GM12873 (cell line): ENCODE measurements around the gene NFIA.

Source experiments
- CTCF ChIP-seq: IDR thresholded peaks from 2 replicates; pipeline ENCODE4 v1.5.1; 2012; ENCODE audit warnings: low read depth, mild to moderate bottlenecking, moderate library complexity, low read length, control low read depth; ENCODE audit not compliant: insufficient read depth; ENCODE audit errors: missing control alignments

The NFIA gene

GRCh38 chr1:61368366-61368765 is 286.0 kb downstream of the NFIA start:
- TF ChIP-seq CTCF = no peak

GRCh38 chr1:61368876-61369275 is 286.5 kb downstream of the NFIA start:
- TF ChIP-seq CTCF = no peak

GRCh38 chr1:61370177-61370912 is 288.0 kb downstream of the NFIA start:
- no peak for TF ChIP-seq CTCF

GRCh38 chr1:61370913-61371279 is 288.5 kb downstream of the NFIA start:
- TF ChIP-seq CTCF = no peak

- no peak for TF ChIP-seq CTCF
These were observed 290.6 kb downstream of the NFIA start for GRCh38 chr1:61372944-61373343.

GRCh38 chr1:61374156-61374555 is 291.8 kb downstream of the NFIA start:
- no peak for TF ChIP-seq CTCF

GRCh38 chr1:61375082-61375880 is 292.9 kb downstream of the NFIA start:
- TF ChIP-seq CTCF = no peak
